Right renal cortex interstitium (tissue), 3 donors: ENCODE results near the gene TTC17. TPM values are rescaled to one million over a fixed set of nuclear protein-coding genes. Genes with fewer than 3 reads are reported as not detected.
A peak's percentile ranks its signal among the peaks of the same experiment; 100 is the strongest.
"Not testable (repeated sequence)": the region's sequence is repeated elsewhere in the genome, so short reads cannot be mapped to it uniquely, and the experiment has no call there.

Experiments
- DNase-seq, 3 donors: peaks; one replicate each; pipeline ENCODE4 v3.0.0-alpha.2; 2013; ENCODE audit warnings: low read depth in 3 of 3, low spot score in 2 of 3
- polyA plus RNA-seq, 3 donors: library from polyadenylated mRNA; unstranded; fragments of 120-200 nt; gene quantifications; one replicate each; pipeline ENCODE4 v1.2.1, GENCODE V29; 2013; ENCODE audit not compliant: insufficient read length in 3 of 3

Gene TTC17
- polyA plus RNA-seq, 3 donors, result 96.9 to 112 (median 106) TPM

DNA sequence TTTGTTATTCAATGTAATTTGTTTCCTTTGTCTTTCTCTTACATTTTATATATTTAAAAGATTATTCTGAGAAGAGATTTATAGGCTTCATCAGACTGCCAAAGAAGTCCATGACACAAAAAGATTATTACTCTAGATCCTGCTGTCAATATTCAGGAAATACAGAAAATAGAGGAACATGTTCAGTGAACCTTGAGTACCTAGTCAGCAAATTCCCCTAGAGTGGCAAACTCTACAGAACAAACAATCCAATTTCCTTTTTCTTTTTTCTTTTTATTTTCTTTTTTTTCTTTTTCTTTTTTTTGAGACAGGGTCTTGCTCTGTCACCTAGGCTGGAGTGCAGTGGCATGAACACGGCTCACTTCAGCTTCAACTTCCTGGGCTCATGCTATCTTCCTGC, 23.9 kb downstream of the TTC17 start:
- DNase-seq, result no peak

- no peak for DNase-seq
Measured at GRCh38 chr11:43384393-43384792, 25.7 kb downstream of the TTC17 start.

DNA sequence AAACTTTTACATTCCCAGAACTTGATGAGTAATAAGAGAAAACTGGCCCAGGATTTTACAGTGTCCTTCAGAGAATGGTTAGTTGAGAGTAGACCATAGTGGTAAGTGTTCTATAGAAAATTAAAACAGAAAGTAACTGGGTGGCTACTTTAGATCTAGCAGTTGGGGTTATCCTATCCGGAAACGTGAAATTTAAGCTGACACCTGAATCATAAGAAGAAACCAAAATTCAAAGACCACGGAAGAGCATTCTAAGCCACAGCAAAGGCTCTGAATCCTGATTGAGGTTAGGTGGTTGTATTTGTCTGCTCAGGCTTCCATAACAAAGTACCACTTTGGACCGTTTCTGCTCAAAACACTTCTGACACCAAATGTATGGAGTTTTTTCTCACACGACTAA, 34.0 kb downstream of the TTC17 start:
- no peak for DNase-seq

- DNase-seq, result no peak
Measured at GRCh38 chr11:43393765-43394355, 35.1 kb downstream of the TTC17 start.

GRCh38 chr11:43396617-43397016, 37.9 kb downstream of the TTC17 start:
- no peak for DNase-seq

- DNase-seq, result no peak
Measured at GRCh38 chr11:43397251-43397650, 38.5 kb downstream of the TTC17 start.

- no peak for DNase-seq
Measured at GRCh38 chr11:43399983-43400630, 41.4 kb downstream of the TTC17 start.

DNA sequence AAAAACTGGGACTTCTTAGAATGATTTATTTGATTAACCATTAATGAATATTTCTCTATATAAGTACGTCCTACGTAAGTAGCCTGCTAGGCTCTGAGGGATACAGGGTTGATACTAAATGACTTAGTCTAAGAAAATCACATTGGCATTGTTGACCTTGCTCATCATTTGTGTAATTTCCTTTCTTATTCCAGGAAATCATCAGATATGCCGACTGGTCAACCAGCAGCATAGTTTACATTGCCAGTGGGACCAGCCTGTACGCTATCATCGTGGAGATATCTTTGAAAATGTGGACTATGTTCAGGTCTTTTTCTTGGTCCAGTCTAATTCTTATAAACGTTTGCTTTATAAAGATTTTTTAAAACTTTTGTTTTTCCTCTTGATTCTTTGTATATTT, 42.5 kb downstream of the TTC17 start:
- DNase-seq, result no peak

DNA sequence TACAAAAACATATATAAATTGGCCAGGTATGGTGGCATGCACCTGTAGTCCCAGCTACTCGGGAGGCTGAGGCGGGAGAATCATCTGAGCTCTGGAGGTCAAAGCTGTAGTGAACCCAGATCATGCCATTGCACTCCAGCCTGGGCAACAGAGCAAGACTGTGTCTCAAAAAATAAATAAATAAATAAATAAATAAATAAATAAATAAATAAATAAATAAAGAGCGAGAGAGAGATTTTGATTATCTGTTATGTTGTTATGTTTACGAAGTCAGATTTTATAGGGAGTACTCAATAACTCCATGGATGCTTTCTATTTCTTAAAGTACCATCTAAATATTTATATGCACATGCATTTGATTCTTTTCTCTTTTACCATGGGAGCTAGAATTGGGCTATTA, 43.1 kb downstream of the TTC17 start:
- not testable (repeated sequence) for DNase-seq

DNA sequence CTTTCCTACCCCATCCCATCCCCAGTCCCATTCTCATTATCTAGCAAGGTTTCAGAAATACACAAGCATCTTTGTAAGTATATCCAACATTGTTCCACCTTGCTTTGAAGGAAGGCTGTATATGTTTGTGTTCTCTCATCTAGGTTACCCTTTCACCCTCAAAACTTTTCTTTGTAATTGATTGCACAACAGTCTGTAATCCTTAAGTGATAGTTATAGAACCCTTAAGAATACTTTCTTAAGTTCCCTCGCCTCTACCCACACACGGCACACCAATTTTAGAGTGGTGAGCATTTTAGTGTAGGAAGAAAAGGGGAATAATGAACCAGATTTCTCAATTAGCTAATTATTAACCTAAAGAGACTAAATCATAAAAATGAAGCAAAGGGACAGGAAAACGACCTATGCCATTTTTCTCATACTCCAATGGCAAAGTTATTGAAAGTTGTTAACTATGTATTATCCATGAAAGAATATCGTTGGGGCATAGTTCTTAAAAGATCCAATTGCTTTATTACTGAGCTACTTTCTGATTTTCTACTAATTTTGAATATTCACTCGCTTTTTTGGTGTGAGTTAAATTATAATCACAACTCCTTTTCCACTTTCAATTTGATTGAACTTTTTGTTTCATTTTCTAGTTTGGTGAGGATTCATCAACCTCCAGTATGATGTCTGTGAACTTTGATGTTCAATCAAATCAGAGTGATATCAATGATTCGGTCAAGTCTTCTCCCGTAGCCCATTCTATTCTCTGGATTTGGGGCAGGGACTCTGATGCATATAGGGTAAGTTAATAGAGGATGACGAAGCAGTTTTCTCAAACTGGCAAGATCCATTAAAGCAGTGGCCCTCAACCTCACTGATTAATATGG, 44.9 kb downstream of the TTC17 start:
- DNase-seq, result no peak

DNA sequence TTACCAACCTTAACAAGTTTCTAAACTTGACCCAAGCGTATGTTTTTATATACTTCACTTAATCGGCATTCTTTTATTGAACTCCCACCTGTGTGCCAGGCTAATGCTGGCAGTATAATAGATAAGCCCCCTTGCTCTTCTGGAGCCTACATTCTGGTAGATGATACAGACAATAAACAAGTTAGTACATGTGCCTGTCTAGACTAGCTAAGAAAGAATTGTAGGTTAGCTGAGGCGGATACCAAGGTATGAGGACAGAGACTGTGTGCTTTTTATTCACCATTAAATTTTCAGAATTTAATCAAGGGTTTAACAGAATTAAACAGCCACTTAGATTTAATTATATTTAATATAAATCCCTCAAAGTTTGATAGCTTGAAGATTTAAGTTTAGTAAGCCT, 45.7 kb downstream of the TTC17 start:
- DNase-seq, result no peak

GRCh38 chr11:43404836-43405479, 46.2 kb downstream of the TTC17 start:
- no peak for DNase-seq

- no peak for DNase-seq
Measured at GRCh38 chr11:43408277-43408676, 49.6 kb downstream of the TTC17 start.

DNA sequence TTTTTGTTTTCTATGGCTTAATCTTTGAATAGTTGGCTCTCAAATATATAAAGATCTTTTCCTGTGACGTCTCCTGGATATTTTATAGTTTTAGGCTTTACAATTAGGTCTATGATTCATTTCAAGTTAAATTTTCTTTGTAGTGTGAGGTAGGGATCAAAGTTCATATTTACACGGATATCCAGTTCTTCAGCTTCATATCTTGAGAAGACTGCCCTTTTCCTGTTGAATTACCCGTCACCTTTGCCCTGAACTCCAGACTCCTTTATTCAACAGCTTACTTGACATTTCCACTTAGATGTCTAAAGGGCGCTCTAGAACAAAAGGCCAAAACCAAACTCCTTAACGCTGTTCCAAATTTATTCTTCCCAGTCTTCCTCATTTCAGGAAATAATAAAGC, 51.7 kb downstream of the TTC17 start:
- DNase-seq, result no peak

DNA sequence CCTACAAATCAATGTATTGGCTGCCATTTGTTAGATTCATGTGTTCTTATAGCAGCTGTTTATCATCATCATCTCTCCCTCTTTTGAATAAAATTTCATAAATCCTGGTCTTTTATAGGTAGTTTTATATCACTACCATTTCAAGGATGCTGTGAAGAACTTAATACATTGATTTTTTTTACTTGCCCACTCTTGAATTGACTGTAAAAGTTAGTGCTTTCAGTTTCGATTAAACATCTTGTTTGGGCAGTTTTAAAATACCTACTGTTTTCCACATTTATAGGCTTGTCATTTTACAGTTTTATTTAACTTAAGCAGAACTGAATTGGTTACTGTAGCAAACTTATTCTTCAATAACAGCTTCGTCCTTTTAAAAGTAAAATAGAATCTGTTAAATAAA, 59.5 kb downstream of the TTC17 start:
- no peak for DNase-seq

DNA sequence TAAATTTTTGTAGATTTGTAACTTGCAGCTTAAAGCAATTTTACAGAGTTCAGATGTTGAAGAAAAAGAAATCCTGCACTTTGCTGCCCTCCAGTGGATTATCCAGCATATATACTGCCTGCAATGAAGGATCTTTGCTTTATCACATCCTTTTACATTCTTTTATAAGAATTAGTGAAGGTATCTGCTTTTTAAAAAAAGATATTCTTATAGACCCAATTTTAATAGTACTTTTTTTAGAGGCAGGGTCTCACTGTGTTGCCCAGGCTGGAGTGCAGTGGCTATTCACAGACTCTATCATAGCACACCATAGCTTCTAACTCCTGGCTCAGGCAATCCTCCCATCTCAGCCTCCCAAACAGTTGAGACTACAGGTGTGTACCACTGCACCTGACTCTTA, 60.7 kb downstream of the TTC17 start:
- peak in 2 of 3 donors; percentile 17 to 18 for DNase-seq

- DNase-seq, result no peak
Measured at GRCh38 chr11:43427971-43428370, 69.3 kb downstream of the TTC17 start.

DNA sequence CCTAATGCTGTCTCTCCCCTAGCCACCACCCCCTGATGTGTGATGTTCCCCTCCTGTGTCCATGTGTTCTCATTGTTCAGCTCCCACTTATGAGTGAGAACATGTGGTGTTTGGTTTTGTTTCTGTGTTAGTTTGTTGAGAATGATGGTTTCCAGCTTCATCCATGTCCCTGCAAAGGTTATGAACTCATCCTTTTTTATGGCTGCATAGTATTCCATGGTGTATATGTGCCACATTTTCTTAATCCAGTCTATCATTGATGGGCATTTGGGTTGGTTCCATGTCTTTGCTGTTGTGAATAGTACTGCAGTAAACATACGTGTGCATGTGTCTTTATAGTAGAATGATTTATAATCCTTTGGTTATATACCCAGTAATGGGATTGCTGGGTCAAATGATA, 72.2 kb downstream of the TTC17 start:
- DNase-seq, result not testable (repeated sequence)

DNA sequence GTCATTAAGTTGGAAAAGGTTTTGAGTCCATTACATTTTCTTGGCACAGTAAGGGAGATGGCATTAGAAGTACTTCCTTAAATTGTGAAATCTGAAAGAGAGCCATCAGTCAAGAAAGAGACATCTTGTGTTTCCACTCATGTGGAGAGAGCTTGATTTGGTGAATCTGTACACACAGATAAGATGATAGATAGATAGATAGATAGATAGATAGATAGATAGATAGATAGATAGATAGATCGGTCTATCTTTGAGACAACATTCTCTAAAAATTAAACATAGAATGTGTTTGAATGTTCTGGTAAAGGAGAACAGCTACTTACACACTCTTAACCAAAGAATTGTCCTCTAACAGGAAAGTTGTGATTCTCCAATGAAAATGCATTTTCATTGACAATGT, 76.2 kb downstream of the TTC17 start:
- no peak for DNase-seq

DNA sequence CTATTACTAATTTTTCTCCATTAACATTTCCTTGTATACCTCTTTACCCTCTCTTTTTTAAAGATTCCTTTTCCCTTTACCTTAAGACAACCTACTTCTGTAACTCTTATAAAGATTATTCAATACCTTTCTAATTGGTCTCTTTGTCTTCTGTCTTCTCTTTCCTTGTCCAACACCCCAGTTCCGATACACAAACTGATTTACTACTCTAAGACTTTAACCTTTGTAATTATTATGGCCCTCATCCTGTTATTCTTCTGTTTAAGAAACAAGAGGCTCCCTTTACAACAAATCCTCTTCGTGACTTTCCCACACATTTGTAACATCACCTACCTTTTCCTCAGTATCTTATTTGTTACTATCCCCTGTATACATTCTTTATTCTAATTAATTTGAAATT, 81.8 kb downstream of the TTC17 start:
- DNase-seq, result no peak

GRCh38 chr11:43443811-43444210, 85.1 kb downstream of the TTC17 start:
- no peak for DNase-seq
